NCI-H69 (cell line): ENCODE results near the gene GPAM.
"Not testable (repeated sequence)": the region's sequence is repeated elsewhere in the genome, so short reads cannot be mapped to it uniquely, and the experiment has no call there.

Experiments
- DNase-seq: peaks from one replicate; lab custom pipeline; 2025; lab: John Stamatoyannopoulos, UW

The GPAM gene, protein sequence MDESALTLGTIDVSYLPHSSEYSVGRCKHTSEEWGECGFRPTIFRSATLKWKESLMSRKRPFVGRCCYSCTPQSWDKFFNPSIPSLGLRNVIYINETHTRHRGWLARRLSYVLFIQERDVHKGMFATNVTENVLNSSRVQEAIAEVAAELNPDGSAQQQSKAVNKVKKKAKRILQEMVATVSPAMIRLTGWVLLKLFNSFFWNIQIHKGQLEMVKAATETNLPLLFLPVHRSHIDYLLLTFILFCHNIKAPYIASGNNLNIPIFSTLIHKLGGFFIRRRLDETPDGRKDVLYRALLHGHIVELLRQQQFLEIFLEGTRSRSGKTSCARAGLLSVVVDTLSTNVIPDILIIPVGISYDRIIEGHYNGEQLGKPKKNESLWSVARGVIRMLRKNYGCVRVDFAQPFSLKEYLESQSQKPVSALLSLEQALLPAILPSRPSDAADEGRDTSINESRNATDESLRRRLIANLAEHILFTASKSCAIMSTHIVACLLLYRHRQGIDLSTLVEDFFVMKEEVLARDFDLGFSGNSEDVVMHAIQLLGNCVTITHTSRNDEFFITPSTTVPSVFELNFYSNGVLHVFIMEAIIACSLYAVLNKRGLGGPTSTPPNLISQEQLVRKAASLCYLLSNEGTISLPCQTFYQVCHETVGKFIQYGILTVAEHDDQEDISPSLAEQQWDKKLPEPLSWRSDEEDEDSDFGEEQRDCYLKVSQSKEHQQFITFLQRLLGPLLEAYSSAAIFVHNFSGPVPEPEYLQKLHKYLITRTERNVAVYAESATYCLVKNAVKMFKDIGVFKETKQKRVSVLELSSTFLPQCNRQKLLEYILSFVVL

GRCh38 chr10:112183329-112184051 lies at the start of gene GPAM:
GPAM (minus strand) TSS chr10:112183765; CDS start chr10:112181784, 1,981 bp downstream.
- peak; percentile 88 for DNase-seq

GRCh38 chr10:112232670-112233069 lies 49.1 kb upstream of the GPAM start:
- DNase-seq: no peak

GRCh38 chr10:112231602-112232400 lies 48.2 kb upstream of the GPAM start:
- no peak for DNase-seq

- no peak for DNase-seq
Measured at GRCh38 chr10:112230325-112230988, 46.9 kb upstream of the GPAM start.

- DNase-seq: no peak
Measured at GRCh38 chr10:112229901-112230300, 46.3 kb upstream of the GPAM start.

- DNase-seq: no peak
Measured at GRCh38 chr10:112229096-112229495, 45.5 kb upstream of the GPAM start.

DNA sequence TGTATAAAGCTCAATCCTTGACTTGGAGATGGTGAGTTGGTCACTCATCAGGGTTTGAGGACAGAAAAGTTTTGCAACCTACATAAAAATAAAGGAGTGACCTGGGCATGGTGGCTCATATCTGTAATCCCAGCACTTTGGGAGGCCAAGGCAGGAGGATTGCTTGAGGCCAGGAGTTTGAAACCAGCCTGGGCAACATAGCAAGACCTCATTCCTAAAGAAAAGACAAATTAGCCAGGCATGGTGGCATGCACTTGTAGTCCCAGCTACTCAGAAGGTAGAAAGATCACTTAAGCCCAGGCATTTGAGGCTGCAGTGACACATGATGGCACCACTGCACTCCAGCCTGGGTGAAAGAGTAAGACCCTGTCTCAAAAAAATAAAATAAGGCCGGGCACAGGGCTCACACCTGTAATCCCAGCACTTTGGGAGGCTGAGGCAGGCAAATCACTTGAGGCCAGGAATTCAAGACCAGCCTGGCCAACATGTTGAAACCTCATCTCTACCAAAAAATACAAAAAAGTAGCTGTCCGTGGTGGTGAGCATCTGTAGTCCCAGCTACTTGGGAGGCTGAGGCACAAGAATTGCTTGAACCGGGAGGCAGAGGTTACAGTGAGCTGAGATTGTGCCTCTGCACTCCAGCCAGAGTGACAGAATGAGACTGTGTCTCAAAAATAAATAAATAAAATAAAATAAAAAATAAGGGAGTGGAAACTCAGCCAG lies 45.0 kb upstream of the GPAM start:
- not testable (repeated sequence) for DNase-seq

DNA sequence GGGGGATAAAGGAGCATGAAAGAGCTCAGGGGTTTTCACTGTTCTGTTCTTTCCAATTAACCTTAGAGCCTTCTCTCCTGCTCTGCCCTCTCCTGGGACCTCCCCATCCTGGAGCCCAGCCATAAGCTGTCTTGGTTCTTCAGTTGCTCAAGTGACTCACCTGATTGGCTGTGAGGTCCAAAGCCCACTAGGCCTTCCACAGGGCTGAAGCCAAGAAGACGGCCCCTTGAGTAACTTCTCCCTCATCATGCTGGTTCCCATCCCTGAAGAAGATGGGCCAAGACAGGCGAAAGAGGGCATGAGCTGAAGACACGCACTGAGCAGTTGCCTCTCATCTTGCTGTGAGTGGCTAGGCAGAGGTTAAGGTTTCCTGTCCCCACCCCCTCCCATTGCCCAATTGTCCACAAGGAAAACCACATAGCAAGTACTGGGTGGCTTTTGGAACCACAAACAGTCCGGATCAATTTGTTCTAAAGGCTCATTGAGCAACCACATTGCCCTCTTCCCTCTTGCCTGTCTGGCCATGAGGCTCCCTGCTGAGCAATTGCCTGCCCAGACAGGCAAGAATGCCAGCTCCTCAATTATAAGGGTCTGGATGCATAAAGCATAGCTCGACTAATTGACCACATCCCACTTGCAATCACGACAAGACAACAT lies 43.9 kb upstream of the GPAM start:
- DNase-seq: peak; percentile 1

GRCh38 chr10:112226439-112227248 lies 43.1 kb upstream of the GPAM start:
- no peak for DNase-seq

DNA sequence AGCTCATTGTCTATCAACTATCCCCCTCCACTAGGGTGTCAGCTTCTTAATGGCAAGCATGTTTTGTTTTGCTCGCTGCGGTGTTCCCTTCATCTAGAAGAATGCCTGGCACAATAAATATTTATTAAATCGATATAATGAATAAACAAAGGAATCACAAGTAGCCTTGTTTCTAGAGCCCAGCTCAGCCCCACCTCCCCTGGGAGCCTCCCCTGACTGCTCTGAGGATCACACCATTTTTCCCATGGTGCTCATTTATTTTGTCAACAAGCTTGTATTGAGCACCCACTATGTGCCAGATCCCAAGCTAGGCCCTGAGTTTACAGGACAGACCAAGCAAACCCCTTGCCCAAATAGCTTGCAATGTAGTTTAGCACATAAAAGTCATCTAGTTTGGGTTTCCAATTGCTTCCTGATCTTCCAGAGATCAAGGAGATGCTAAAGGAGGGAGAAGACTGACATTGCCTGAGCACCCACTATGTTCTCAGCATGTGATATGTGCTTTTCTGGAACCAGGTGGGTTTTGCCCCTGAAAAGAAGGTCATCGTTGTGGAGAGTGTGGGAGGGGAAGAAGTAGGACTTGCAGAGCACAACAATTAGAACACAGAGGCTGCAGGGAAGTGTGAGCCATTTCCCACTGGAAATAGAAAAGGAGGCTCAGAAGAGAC lies 42.3 kb upstream of the GPAM start:
- no peak for DNase-seq

- no peak for DNase-seq
Measured at GRCh38 chr10:112224933-112225529, 41.5 kb upstream of the GPAM start.

GRCh38 chr10:112223725-112224124 lies 40.2 kb upstream of the GPAM start:
- no peak for DNase-seq

- no peak for DNase-seq
Measured at GRCh38 chr10:112222799-112223198, 39.2 kb upstream of the GPAM start.

DNA sequence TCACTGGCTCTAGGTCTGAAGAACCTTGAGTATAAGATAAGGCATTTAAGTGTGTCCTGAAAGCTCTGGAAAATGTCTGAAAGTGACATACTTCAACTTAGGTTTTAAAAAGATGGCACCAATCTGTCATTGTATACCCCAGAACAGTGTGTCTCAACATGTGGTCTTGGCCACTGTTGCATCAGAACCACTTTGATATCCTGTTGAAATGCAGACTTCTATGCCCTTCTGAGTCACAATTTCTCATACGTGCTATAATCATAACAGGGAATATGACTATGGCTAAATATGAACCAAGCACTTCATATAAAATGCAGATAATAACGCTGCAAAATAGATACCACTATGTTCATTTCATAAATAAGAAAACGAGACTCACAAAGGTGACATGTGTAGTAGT lies 38.0 kb upstream of the GPAM start:
- no peak for DNase-seq

GRCh38 chr10:112218960-112219359 lies 35.4 kb upstream of the GPAM start:
- DNase-seq: no peak

- DNase-seq: no peak
Measured at GRCh38 chr10:112218036-112218390, 34.4 kb upstream of the GPAM start.

GRCh38 chr10:112217386-112218035 lies 33.9 kb upstream of the GPAM start:
- no peak for DNase-seq

- DNase-seq: no peak
Measured at GRCh38 chr10:112216966-112217365, 33.4 kb upstream of the GPAM start.
